GM23338 (cell line): ENCODE data around the gene STXBP5L. TPM values are rescaled to one million over a fixed set of nuclear protein-coding genes. Genes with fewer than 3 reads are reported as not detected.

Experiments
- ATAC-seq: fragments of 200-7000 bp; cut with Tn5 transposase; 3 replicates; pipeline ENCODE4 v1.9.1; 2020
- DNase-seq: peaks from one replicate; pipeline ENCODE4 v3.0.0-alpha.2; 2015; ENCODE audit warnings: low spot score
- H2AFZ ChIP-seq: fragments of 200-600 bp; sonication (generic); 2 replicates; pipeline ENCODE4 v1.8.0; 2016; ENCODE audit warnings: antibody characterized with exemption, mild to moderate bottlenecking, moderate library complexity
- H3F3A ChIP-seq: fragments of 200-600 bp; sonication (generic); replicated peaks from 2 replicates; pipeline ENCODE4 v1.8.0; 2017; ENCODE audit warnings: antibody characterized with exemption, mixed run types, low read depth
- H3K27ac ChIP-seq: fragments of 200-600 bp; sonication (generic); 2 replicates; pipeline ENCODE4 v1.6.1; 2016; ENCODE audit warnings: low read depth
- H3K27me3 ChIP-seq: fragments of 200-600 bp; sonication (generic); 2 replicates; pipeline ENCODE4 v1.8.0; 2016; ENCODE audit warnings: mild to moderate bottlenecking, mixed run types, moderate library complexity; ENCODE audit not compliant: insufficient read depth
- H3K36me3 ChIP-seq: fragments of 200-600 bp; sonication (generic); 2 replicates; pipeline ENCODE4 v1.8.0; 2016; ENCODE audit warnings: mild to moderate bottlenecking; ENCODE audit not compliant: insufficient read depth
- H3K4me1 ChIP-seq: fragments of 200-600 bp; sonication (generic); 2 replicates; pipeline ENCODE4 v1.8.0; 2016; ENCODE audit warnings: mild to moderate bottlenecking, moderate library complexity; ENCODE audit not compliant: insufficient read depth
- H3K4me2 ChIP-seq: fragments of 200-600 bp; sonication (generic); 2 replicates; pipeline ENCODE4 v1.7.1; 2017; ENCODE audit warnings: mixed run types
- H3K4me3 ChIP-seq: fragments of 200-600 bp; sonication (generic); 2 replicates; pipeline ENCODE4 v1.6.1; 2016; ENCODE audit warnings: mixed run types
- H3K79me2 ChIP-seq: fragments of 200-600 bp; sonication (generic); replicated peaks from 2 replicates; pipeline ENCODE4 v1.8.0; 2017; ENCODE audit warnings: mild to moderate bottlenecking; ENCODE audit not compliant: insufficient read depth
- H3K9me2 ChIP-seq: fragments of 200-600 bp; sonication (generic); 2 replicates; pipeline ENCODE4 v1.8.0; 2017; ENCODE audit not compliant: insufficient read depth
- H4K20me1 ChIP-seq: fragments of 200-600 bp; sonication (generic); replicated peaks from 2 replicates; pipeline ENCODE4 v1.8.0; 2017; ENCODE audit warnings: mild to moderate bottlenecking; ENCODE audit not compliant: insufficient read depth
- H3K27ac Mint-ChIP-seq: 2 replicates; pipeline ENCODE4 v1.8.0; 2020; ENCODE audit warnings: inconsistent platforms, mild to moderate bottlenecking, moderate library complexity, mixed read lengths
- H3K27me3 Mint-ChIP-seq: 3 replicates; pipeline ENCODE4 v1.8.0; 2022; ENCODE audit warnings: low read depth, mild to moderate bottlenecking, moderate library complexity, mixed read lengths, inconsistent platforms; ENCODE audit not compliant: insufficient read depth, poor library complexity
- H3K36me3 Mint-ChIP-seq: 3 replicates; pipeline ENCODE4 v1.8.0; 2021; ENCODE audit warnings: low read depth, mild to moderate bottlenecking, inconsistent platforms, moderate library complexity, mixed read lengths
- H3K4me1 Mint-ChIP-seq: 3 replicates; pipeline ENCODE4 v1.8.0; 2020; ENCODE audit warnings: mild to moderate bottlenecking, inconsistent platforms, mixed read lengths
- H3K4me3 Mint-ChIP-seq: 3 replicates; pipeline ENCODE4 v1.8.0; 2021; ENCODE audit warnings: moderate library complexity, mild to moderate bottlenecking, inconsistent platforms, mixed read lengths
- H3K9me3 Mint-ChIP-seq: 3 replicates; pipeline ENCODE4 v1.8.0; 2020; ENCODE audit warnings: moderate library complexity, mild to moderate bottlenecking, inconsistent platforms, mixed read lengths
- CTCF ChIP-seq, 2 experiments: fragments of 200-600 bp in 1 of 2; sonication (generic) in 1 of 2; conservative IDR thresholded peaks; 2 replicates each; pipeline versions ENCODE4 v1.5.1 to v1.6.1; 2016 to 2017; ENCODE audit warnings: antibody characterized with exemption in 2 of 2, low read depth in 2 of 2, mild to moderate bottlenecking in 2 of 2, moderate library complexity in 1 of 2
- EZH2 ChIP-seq: fragments of 200-600 bp; sonication (generic); IDR thresholded peaks from one replicate; pipeline ENCODE4 v1.8.0; 2017; ENCODE audit warnings: antibody characterized with exemption, mild to moderate bottlenecking, low read depth; ENCODE audit not compliant: unreplicated experiment
- EZH2phosphoT487 ChIP-seq: fragments of 200-600 bp; sonication (generic); IDR thresholded peaks from one replicate; pipeline ENCODE4 v1.8.1; 2018; ENCODE audit warnings: antibody characterized with exemption; ENCODE audit not compliant: unreplicated experiment
- JUNB ChIP-seq: IDR thresholded peaks from one replicate; pipeline ENCODE4 v1.6.1; 2016; ENCODE audit warnings: antibody characterized with exemption; ENCODE audit not compliant: unreplicated experiment
- NANOG ChIP-seq: IDR thresholded peaks from 2 replicates; pipeline ENCODE4 v1.6.1; 2016; ENCODE audit warnings: antibody characterized with exemption, borderline replicate concordance
- POLR2AphosphoS5 ChIP-seq: IDR thresholded peaks from 2 replicates; pipeline ENCODE4 v1.6.1; 2016; ENCODE audit warnings: antibody characterized with exemption, low read depth
- REST ChIP-seq: IDR thresholded peaks from one replicate; pipeline ENCODE4 v1.6.1; 2018; ENCODE audit warnings: antibody characterized with exemption; ENCODE audit not compliant: unreplicated experiment
- STAT1 ChIP-seq: IDR thresholded peaks from one replicate; pipeline ENCODE4 v1.6.1; 2016; ENCODE audit warnings: antibody characterized with exemption; ENCODE audit not compliant: unreplicated experiment
- ZNF114 ChIP-seq: fragments of 250-450 bp; sonication (Bioruptor Pico); IDR thresholded peaks from 2 replicates; pipeline ENCODE4 v1.5.0; 2020; ENCODE audit warnings: mild to moderate bottlenecking, moderate library complexity
- ZNF462 ChIP-seq: fragments of 250-450 bp; sonication (Bioruptor Pico); IDR thresholded peaks from 2 replicates; pipeline ENCODE4 v1.5.0; 2020; ENCODE audit warnings: mild to moderate bottlenecking, moderate library complexity
- polyA plus RNA-seq: library from polyadenylated mRNA; unstranded; fragments of >200 nt; fragmentation: Nextera tagmentation; extraction: Ambion mirVana; gene quantifications from 2 replicates; pipeline ENCODE4 v1.2.1, GENCODE V29; 2016
- total RNA-seq: library from RNA; depleted of rRNA; stranded (reverse); fragments of >200 nt; shearing (Covaris generic); gene quantifications from 2 replicates; pipeline ENCODE4 v1.2.3, GENCODE V29; 2014

Gene STXBP5L
- total and polyA plus RNA-seq, 2 experiments from 2014 or later = 4.2 to 6.0 TPM

- peak; percentile 36; the same call in 2 of the 3 replicates for ATAC-seq
- peaks cover 4% of the 10 kb centered on the region for H3K9me2 ChIP-seq
Measured at GRCh38 chr3:120864541-120864940, 43.5 kb upstream of the STXBP5L start.

More at GRCh38 chr3:120864541-120864940, 43.5 kb upstream of the STXBP5L start:
- Mint-ChIP-seq H3K36me3 (peaks cover 4% of the 10 kb centered on the region; the same call in 2 of the 3 replicates), H3K27ac (no peak overlapping the region), H3K4me1 (peaks cover 8% of the 10 kb centered on the region), H3K9me3 (peaks cover 3% of the 10 kb centered on the region; the same call in 1 of the 3 replicates), H3K27me3 (no peaks in the 10 kb centered on the region), H3K4me3 (no peak overlapping the region)
- peak; percentile 32 for DNase-seq
- TF ChIP-seq REST = no peak
- no peak for TF ChIP-seq ZNF114 (CRISPR knock-in tag)
- TF ChIP-seq NANOG = no peak
- no peak for TF ChIP-seq EZH2phosphoT487
- no peak for TF ChIP-seq EZH2
- TF ChIP-seq STAT1 = no peak
- TF ChIP-seq CTCF (conservative IDR thresholded peaks at IDR 0.05; ENCODE audit: low read depth in 2 of 2) = no peak
- no peak for TF ChIP-seq JUNB
- TF ChIP-seq POLR2AphosphoS5 = no peak
- TF ChIP-seq ZNF462 (CRISPR knock-in tag) = no peak
- no peak overlapping the region for H3K4me2 ChIP-seq
- H3F3A ChIP-seq = no peaks in the 10 kb centered on the region
- no peak overlapping the region for H2AFZ ChIP-seq
- H3K4me3 ChIP-seq = no peak overlapping the region
- peak overlapping the region; percentile 51; the same call in 1 of the 2 replicates for H3K27ac ChIP-seq
- no peaks in the 10 kb centered on the region for H3K36me3 ChIP-seq
- H3K27me3 ChIP-seq = no peaks in the 10 kb centered on the region
- no peaks in the 10 kb centered on the region for H3K79me2 ChIP-seq
- 0 out of 2 replicates have a peak, but pooled peaks cover 7% of the 10 kb centered on the region for H3K4me1 ChIP-seq
- no peaks in the 10 kb centered on the region for H4K20me1 ChIP-seq
